Measurements from ENCODE around the gene MIX23.
A peak's percentile ranks its signal among the peaks of the same experiment; 100 is the strongest.

Gene MIX23

GRCh38 chr3:122382888-122383666, at the start of gene MIX23:
MIX23 (minus strand) TSS chr3:122383231; CDS start chr3:122383224, 7 bp downstream.
- peak; percentile 83 for DNase-seq
- in situ Hi-C loops (cut with HindIII; ENCODE audit: low pct_ligation_motif_present, low pct_unique_long_range_greater_than_20kb, low sequenced_read_pairs): no loop called here

- in situ Hi-C loops (cut with HindIII; ENCODE audit: low pct_ligation_motif_present, low pct_unique_long_range_greater_than_20kb, low sequenced_read_pairs): no loop called here
- no peak for DNase-seq
These were observed 47.3 kb upstream of the MIX23 start for GRCh38 chr3:122430371-122430770.

- DNase-seq: no peak
- in situ Hi-C loops (cut with HindIII; ENCODE audit: low pct_ligation_motif_present, low pct_unique_long_range_greater_than_20kb, low sequenced_read_pairs): no loop called here
These were observed 44.9 kb upstream of the MIX23 start for GRCh38 chr3:122427857-122428471.

GRCh38 chr3:122421836-122422235, 38.8 kb upstream of the MIX23 start:
- DNase-seq: no peak
- in situ Hi-C loops (cut with HindIII; ENCODE audit: low pct_ligation_motif_present, low pct_unique_long_range_greater_than_20kb, low sequenced_read_pairs): no loop called here

GRCh38 chr3:122421101-122421500, 38.1 kb upstream of the MIX23 start:
- in situ Hi-C loops (cut with HindIII; ENCODE audit: low pct_ligation_motif_present, low pct_unique_long_range_greater_than_20kb, low sequenced_read_pairs): no loop called here
- DNase-seq: no peak

- peak; percentile 34 for DNase-seq
- in situ Hi-C loops (cut with HindIII; ENCODE audit: low pct_ligation_motif_present, low pct_unique_long_range_greater_than_20kb, low sequenced_read_pairs): no loop called here
These were observed 33.9 kb upstream of the MIX23 start for GRCh38 chr3:122416966-122417365.

- DNase-seq: peak; percentile 95
- in situ Hi-C loops (cut with HindIII; ENCODE audit: low pct_ligation_motif_present, low pct_unique_long_range_greater_than_20kb, low sequenced_read_pairs): no loop called here
These were observed 33.0 kb upstream of the MIX23 start, which contains the start of gene WDR5B for GRCh38 chr3:122415762-122416654. WDR5B (minus strand) TSS chr3:122416062; CDS start chr3:122415528, 534 bp downstream.

GRCh38 chr3:122415104-122415744, 32.2 kb upstream of the MIX23 start:
- DNase-seq: peak; percentile 48
- in situ Hi-C loops (cut with HindIII; ENCODE audit: low pct_ligation_motif_present, low pct_unique_long_range_greater_than_20kb, low sequenced_read_pairs): no loop called here

- in situ Hi-C loops (cut with HindIII; ENCODE audit: low pct_ligation_motif_present, low pct_unique_long_range_greater_than_20kb, low sequenced_read_pairs): no loop called here
- DNase-seq: no peak
These were observed 31.4 kb upstream of the MIX23 start for GRCh38 chr3:122414391-122414790.

GRCh38 chr3:122410639-122411038, 27.6 kb upstream of the MIX23 start:
- DNase-seq: no peak
- in situ Hi-C loops (cut with HindIII; ENCODE audit: low pct_ligation_motif_present, low pct_unique_long_range_greater_than_20kb, low sequenced_read_pairs): no loop called here

- no peak for DNase-seq
- in situ Hi-C loops (cut with HindIII; ENCODE audit: low pct_ligation_motif_present, low pct_unique_long_range_greater_than_20kb, low sequenced_read_pairs): no loop called here
These were observed 27.1 kb upstream of the MIX23 start for GRCh38 chr3:122410111-122410510.

GRCh38 chr3:122409446-122409845, 26.4 kb upstream of the MIX23 start:
- DNase-seq: no peak
- in situ Hi-C loops (cut with HindIII; ENCODE audit: low pct_ligation_motif_present, low pct_unique_long_range_greater_than_20kb, low sequenced_read_pairs): no loop called here

GRCh38 chr3:122407946-122408345, 24.9 kb upstream of the MIX23 start:
- in situ Hi-C loops (cut with HindIII; ENCODE audit: low pct_ligation_motif_present, low pct_unique_long_range_greater_than_20kb, low sequenced_read_pairs): no loop called here

GRCh38 chr3:122406198-122406597, 23.2 kb upstream of the MIX23 start:
- DNase-seq: no peak
- in situ Hi-C loops (cut with HindIII; ENCODE audit: low pct_ligation_motif_present, low pct_unique_long_range_greater_than_20kb, low sequenced_read_pairs): no loop called here

More at GRCh38 chr3:122407946-122408345, 24.9 kb upstream of the MIX23 start:
- no peak for DNase-seq

- DNase-seq: no peak
- in situ Hi-C loops (cut with HindIII; ENCODE audit: low pct_ligation_motif_present, low pct_unique_long_range_greater_than_20kb, low sequenced_read_pairs): no loop called here
These were observed 22.0 kb upstream of the MIX23 start for GRCh38 chr3:122405015-122405414.

GRCh38 chr3:122403489-122403888, 20.5 kb upstream of the MIX23 start:
- in situ Hi-C loops (cut with HindIII; ENCODE audit: low pct_ligation_motif_present, low pct_unique_long_range_greater_than_20kb, low sequenced_read_pairs): no loop called here
- DNase-seq: no peak

GRCh38 chr3:122398920-122399319, 15.9 kb upstream of the MIX23 start:
- in situ Hi-C loops (cut with HindIII; ENCODE audit: low pct_ligation_motif_present, low pct_unique_long_range_greater_than_20kb, low sequenced_read_pairs): no loop called here

GRCh38 chr3:122397201-122397600, 14.2 kb upstream of the MIX23 start:
- DNase-seq: no peak
- in situ Hi-C loops (cut with HindIII; ENCODE audit: low pct_ligation_motif_present, low pct_unique_long_range_greater_than_20kb, low sequenced_read_pairs): no loop called here

More at GRCh38 chr3:122398920-122399319, 15.9 kb upstream of the MIX23 start:
- DNase-seq: no peak

All from ACHN (cell line).